Loucy (cell line): ENCODE measurements around the gene TUBG1.

Experiments used
- H2AFZ ChIP-seq: fragments of 200-600 bp; sonication (generic); 2 replicates; pipeline ENCODE4 v1.6.0; 2016; ENCODE audit warnings: antibody characterized with exemption, mild to moderate bottlenecking, low read length, moderate library complexity
- H3F3A ChIP-seq: fragments of 200-600 bp; 2 replicates; pipeline ENCODE4 v1.6.0; 2016; ENCODE audit warnings: antibody characterized with exemption, low read depth, mild to moderate bottlenecking
- H3K27me3 ChIP-seq: fragments of 200-600 bp; sonication (generic); 2 replicates; pipeline ENCODE4 v1.6.1; 2014; ENCODE audit warnings: low read length, mild to moderate bottlenecking; ENCODE audit not compliant: insufficient read depth, poor library complexity, severe bottlenecking
- H3K36me3 ChIP-seq: fragments of 200-600 bp; sonication (generic); 2 replicates; pipeline ENCODE4 v1.6.1; 2016; ENCODE audit warnings: low read length; ENCODE audit not compliant: insufficient read depth
- H3K4me1 ChIP-seq: fragments of 200-600 bp; sonication (generic); 2 replicates; pipeline ENCODE4 v1.5.1; 2014; ENCODE audit warnings: low read length, mild to moderate bottlenecking; ENCODE audit not compliant: insufficient read depth, poor library complexity, severe bottlenecking
- H3K4me2 ChIP-seq: fragments of 200-600 bp; sonication (generic); 2 replicates; pipeline ENCODE4 v1.6.0; 2014; ENCODE audit warnings: antibody characterized with exemption, low read length, low read depth, mild to moderate bottlenecking; ENCODE audit not compliant: poor library complexity, severe bottlenecking
- H3K4me3 ChIP-seq: fragments of 200-600 bp; sonication (generic); 2 replicates; pipeline ENCODE4 v1.5.1; 2014; ENCODE audit warnings: low read length, mild to moderate bottlenecking, mixed read lengths; ENCODE audit not compliant: poor library complexity, severe bottlenecking
- H3K79me2 ChIP-seq: fragments of 200-600 bp; sonication (generic); 2 replicates; pipeline ENCODE4 v1.6.1; 2014; ENCODE audit warnings: low read length; ENCODE audit not compliant: insufficient read depth
- H3K9ac ChIP-seq: fragments of 200-600 bp; sonication (generic); 2 replicates; pipeline ENCODE4 v1.6.0; 2014; ENCODE audit warnings: mild to moderate bottlenecking, low read depth, low read length, moderate library complexity; ENCODE audit not compliant: poor library complexity, severe bottlenecking
- H3K9me2 ChIP-seq: fragments of 200-600 bp; sonication (generic); replicated peaks from 2 replicates; pipeline ENCODE4 v1.6.1; 2016; ENCODE audit warnings: low read depth, low read length, mixed read lengths
- H3K9me3 ChIP-seq: fragments of 200-600 bp; sonication (generic); 2 replicates; pipeline ENCODE4 v1.6.1; 2014; ENCODE audit warnings: mild to moderate bottlenecking, antibody characterized with exemption, low read length, low read depth; ENCODE audit not compliant: insufficient read depth
- H4K20me1 ChIP-seq: fragments of 200-600 bp; sonication (generic); 2 replicates; pipeline ENCODE4 v1.6.0; 2014; ENCODE audit warnings: antibody characterized with exemption, low read length, mild to moderate bottlenecking; ENCODE audit not compliant: insufficient read depth, poor library complexity, severe bottlenecking
- CTCF ChIP-seq: fragments of 200-600 bp; sonication (generic); conservative IDR thresholded peaks from 2 replicates; pipeline ENCODE4 v1.5.1; 2014; ENCODE audit warnings: mild to moderate bottlenecking, antibody characterized with exemption, low read length
- EZH2phosphoT487 ChIP-seq: fragments of 200-600 bp; IDR thresholded peaks from 2 replicates; pipeline ENCODE4 v1.6.1; 2018; ENCODE audit warnings: antibody characterized with exemption, mild to moderate bottlenecking, moderate library complexity, borderline replicate concordance

The TUBG1 gene

DNA sequence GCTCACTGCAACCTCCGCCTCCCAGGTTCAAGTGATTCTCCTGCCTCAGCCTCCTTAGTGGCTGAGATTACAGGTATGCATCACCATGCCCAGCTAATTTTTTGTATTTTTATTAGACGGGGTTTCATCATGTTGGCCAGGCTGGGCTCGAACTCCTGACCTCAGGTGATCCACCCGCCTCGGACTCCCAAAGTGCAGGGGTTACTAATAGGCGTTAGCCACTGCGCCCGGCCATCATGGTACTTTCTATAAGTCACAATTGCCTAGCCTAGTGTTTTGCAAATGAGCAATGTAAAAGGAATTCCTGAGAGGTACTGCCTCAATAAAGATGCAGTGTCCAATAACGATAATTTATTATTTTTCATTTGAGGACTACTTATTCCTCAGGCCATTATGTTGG, 18.1 kb upstream of the TUBG1 start:
- Histone ChIP-seq H2AFZ (no peak overlapping the region), H3K4me2 (no peak overlapping the region), H3K9ac (no peak overlapping the region), H4K20me1 (no peaks in the 10 kb centered on the region), H3K79me2 (no peaks in the 10 kb centered on the region), H3K4me3 (no peak overlapping the region), H3K9me2 (no peaks in the 10 kb centered on the region), H3K9me3 (no peaks in the 10 kb centered on the region), H3K27me3 (no peaks in the 10 kb centered on the region), H3K4me1 (no peaks in the 10 kb centered on the region), H3K36me3 (peaks cover 25% of the 10 kb centered on the region; the same call in 1 of the 2 replicates), H3F3A (no peaks in the 10 kb centered on the region)
- TF ChIP-seq CTCF (no peak), EZH2phosphoT487 (no peak)

- peaks cover 6% of the 10 kb centered on the region; the same call in 1 of the 2 replicates for H3K79me2 ChIP-seq
These were observed 13.1 kb upstream of the TUBG1 start for GRCh38 chr17:42596386-42596785.

DNA sequence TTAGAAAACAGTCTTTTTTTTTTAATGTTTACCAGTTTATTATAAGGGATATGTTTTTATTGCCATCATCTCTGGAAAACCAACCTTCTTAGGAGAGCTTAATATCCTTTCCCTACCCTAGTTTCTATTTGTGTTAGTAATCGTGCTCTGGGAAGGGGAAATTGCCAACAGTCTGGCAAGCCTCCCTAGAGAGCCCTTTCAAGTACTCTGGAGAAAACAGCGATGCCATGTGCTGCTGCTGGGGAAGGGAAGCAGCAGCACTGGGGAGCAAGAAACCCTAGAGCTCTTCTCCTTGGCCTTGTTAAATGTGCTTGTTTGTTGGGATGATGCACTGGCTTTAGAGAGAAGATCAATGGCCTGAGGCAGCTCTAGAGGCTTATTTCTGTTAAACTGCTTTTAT, 10.6 kb upstream of the TUBG1 start:
- peaks cover 8% of the 10 kb centered on the region for H4K20me1 ChIP-seq
- TF ChIP-seq CTCF, result no peak
- no peak for TF ChIP-seq EZH2phosphoT487
- no peak overlapping the region for H3K4me2 ChIP-seq

More at GRCh38 chr17:42596386-42596785, 13.1 kb upstream of the TUBG1 start:
- Histone ChIP-seq H3K9ac (no peak overlapping the region), H3K4me3 (no peak overlapping the region), H2AFZ (no peak overlapping the region), H4K20me1 (no peaks in the 10 kb centered on the region), H3K4me2 (no peak overlapping the region), H3K4me1 (no peaks in the 10 kb centered on the region), H3F3A (no peaks in the 10 kb centered on the region), H3K36me3 (no peaks in the 10 kb centered on the region; the same call in 1 of the 2 replicates), H3K27me3 (no peaks in the 10 kb centered on the region), H3K9me2 (no peaks in the 10 kb centered on the region), H3K9me3 (no peaks in the 10 kb centered on the region)
- TF ChIP-seq EZH2phosphoT487, result no peak
- no peak for TF ChIP-seq CTCF

More for the DNA sequence above, 10.6 kb upstream of the TUBG1 start:
- H3K27me3 ChIP-seq, result no peaks in the 10 kb centered on the region
- H3F3A ChIP-seq, result no peaks in the 10 kb centered on the region
- peaks cover 5% of the 10 kb centered on the region for H3K4me1 ChIP-seq
- H3K36me3 ChIP-seq, result no peaks in the 10 kb centered on the region
- H3K9me3 ChIP-seq, result no peaks in the 10 kb centered on the region
- no peak overlapping the region for H2AFZ ChIP-seq
- H3K4me3 ChIP-seq, result no peak overlapping the region
- H3K79me2 ChIP-seq, result peaks cover 27% of the 10 kb centered on the region; the same call in 1 of the 2 replicates
- no peak overlapping the region for H3K9ac ChIP-seq
- no peaks in the 10 kb centered on the region for H3K9me2 ChIP-seq
